K562 (cell line): Measurements from ENCODE around the gene ATP6V1F. TPM values are rescaled to one million over a fixed set of nuclear protein-coding genes. Genes with fewer than 3 reads are reported as not detected.

Experiments
- CBFA2T3 ChIP-seq: fragments of 450-650 bp; IDR thresholded peaks from 2 replicates; pipeline ENCODE4 v1.6.1; 2017
- ESRRA ChIP-seq: fragments of 450-650 bp; IDR thresholded peaks from 2 replicates; pipeline ENCODE4 v1.6.1; 2014; ENCODE audit warnings: low read depth, mild to moderate bottlenecking, moderate library complexity, borderline replicate concordance
- FOXK2 ChIP-seq, 2 experiments: fragments of 450-650 bp; IDR thresholded peaks in 1 of 2; conservative IDR thresholded peaks in 1 of 2; 2 replicates each; pipeline ENCODE4 v1.6.1; 2016; ENCODE audit warnings: low read depth in 2 of 2, mild to moderate bottlenecking in 1 of 2
- JUNB ChIP-seq: fragments of 450-650 bp; formaldehyde crosslinking; conservative IDR thresholded peaks from 2 replicates; pipeline ENCODE4 v1.4.0; 2020; ENCODE audit warnings: mild to moderate bottlenecking
- MEIS2 ChIP-seq: fragments of 450-650 bp; IDR thresholded peaks from 2 replicates; pipeline ENCODE4 v1.6.1; 2014; ENCODE audit warnings: mild to moderate bottlenecking; ENCODE audit not compliant: partially characterized antibody
- MIER1 ChIP-seq: fragments of 450-650 bp; IDR thresholded peaks from 2 replicates; pipeline ENCODE4 v1.6.1; 2016; ENCODE audit warnings: antibody characterized with exemption, mild to moderate bottlenecking, low read depth
- MYC ChIP-seq, 2 experiments: fragments of 250-450 bp in 1 of 2; sonication (Bioruptor Pico) in 1 of 2; IDR thresholded peaks; 2 replicates each; pipeline versions ENCODE4 v1.5.1 to v1.6.1; 2012 to 2021; ENCODE audit warnings: low read depth in 2 of 2, borderline replicate concordance in 1 of 2, improper control_type of control experiment in 1 of 2, low read length in 1 of 2, mild to moderate bottlenecking in 1 of 2, moderate library complexity in 1 of 2
- NFIC ChIP-seq: fragments of 450-650 bp; IDR thresholded peaks from 2 replicates; pipeline ENCODE4 v1.6.1; 2017; ENCODE audit warnings: mild to moderate bottlenecking, inconsistent platforms
- PHF8 ChIP-seq: fragments of 200-600 bp; sonication (generic); IDR thresholded peaks from 2 replicates; pipeline ENCODE4 v1.6.1; 2012; ENCODE audit warnings: mixed run types, mild to moderate bottlenecking, inconsistent platforms, low read length, moderate library complexity, borderline replicate concordance
- POLR2G ChIP-seq: fragments of 200-400 bp; formaldehyde crosslinking; IDR thresholded peaks from 2 replicates; pipeline ENCODE4 v1.6.1; 2017; ENCODE audit warnings: low read depth, mild to moderate bottlenecking, antibody characterized with exemption, low read length, moderate library complexity
- POLR3G ChIP-seq: IDR thresholded peaks from 2 replicates; pipeline ENCODE4 v1.6.1; 2011; ENCODE audit not compliant: insufficient read length, insufficient replicate concordance; ENCODE audit errors: extremely low read depth
- PREB ChIP-seq: sonication (generic); formaldehyde crosslinking; IDR thresholded peaks from 2 replicates; pipeline ENCODE4 v1.8.1; 2023; ENCODE audit warnings: mild to moderate bottlenecking, missing genetic modification reagents
- RBM39 ChIP-seq: fragments of 200-400 bp; formaldehyde crosslinking; optimal IDR thresholded peaks from 2 replicates; pipeline ENCODE3; 2018; ENCODE audit warnings: low read depth, low read length
- SIX5 ChIP-seq, 2 experiments: IDR thresholded peaks; 2 replicates each; pipeline ENCODE4 v1.6.1; 2011; ENCODE audit warnings: low read length in 2 of 2, borderline replicate concordance in 1 of 2, low read depth in 1 of 2, mild to moderate bottlenecking in 1 of 2, moderate library complexity in 1 of 2; ENCODE audit not compliant: insufficient read depth in 1 of 2
- SMARCA4 ChIP-seq: fragments of 450-650 bp; IDR thresholded peaks from 2 replicates; pipeline ENCODE4 v1.6.1; 2016
- TAL1 ChIP-seq: fragments of 450-650 bp; IDR thresholded peaks from 2 replicates; pipeline ENCODE4 v1.6.1; 2016; ENCODE audit warnings: mild to moderate bottlenecking
- TEAD4 ChIP-seq, 2 experiments: sonication (generic) in 1 of 2; formaldehyde crosslinking in 1 of 2; IDR thresholded peaks; 2 replicates each; pipeline versions ENCODE4 v1.6.1 to v1.8.0; 2012 to 2022; ENCODE audit warnings: borderline replicate concordance in 1 of 2, inconsistent platforms in 1 of 2, low read length in 1 of 2, mild to moderate bottlenecking in 1 of 2, missing genetic modification reagents in 1 of 2
- THRB ChIP-seq: fragments of 450-650 bp; formaldehyde crosslinking; conservative IDR thresholded peaks from 2 replicates; pipeline ENCODE4 v1.4.0; 2022; ENCODE audit warnings: mild to moderate bottlenecking, missing genetic modification characterization
- VEZF1 ChIP-seq: fragments of 200-800 bp; sonication (Bioruptor generic); IDR thresholded peaks from 2 replicates; pipeline ENCODE4 v1.6.1; 2017; ENCODE audit warnings: missing genetic modification characterization, missing compliant biosample characterization
- ZKSCAN8 ChIP-seq: fragments of 200-800 bp; sonication (Bioruptor generic); IDR thresholded peaks from 2 replicates; pipeline ENCODE4 v1.6.1; 2016; ENCODE audit warnings: missing genetic modification characterization, missing compliant biosample characterization
- ZNF584 ChIP-seq: fragments of 200-800 bp; sonication (Bioruptor generic); IDR thresholded peaks from 2 replicates; pipeline ENCODE4 v1.6.1; 2016; ENCODE audit warnings: low read depth, mild to moderate bottlenecking, missing genetic modification characterization, missing compliant biosample characterization
- ZNF764 ChIP-seq: fragments of 250-450 bp; sonication (Bioruptor Pico); IDR thresholded peaks from 2 replicates; pipeline ENCODE4 v1.4.0; 2020; ENCODE audit warnings: low read depth, mild to moderate bottlenecking, moderate library complexity
- polyA plus RNA-seq, 8 experiments: library from polyadenylated mRNA; depleted of rRNA in 4 of 8; stranded (reverse) in 5 of 8; unstranded in 3 of 8; fragments of >200 nt; fragmentation: Nextera tagmentation in 2 of 8; fragmentation: Illumina TruSeq in 1 of 8; extraction: Ambion mirVana in 2 of 8; extraction: Trizol in 1 of 8; gene quantifications; 2 replicates each; pipeline versions ENCODE4 v1.2.1 to v1.2.3, GENCODE V29; 2011 to 2014; ENCODE audit warnings: inconsistent platforms in 1 of 8, missing spikeins in 1 of 8
- total RNA-seq, 7 experiments: library from RNA; depleted of rRNA in 6 of 7; stranded (reverse); fragments of >200 nt in 6 of 7; fragmentation: Illumina TruSeq in 2 of 7; extraction: Trizol in 2 of 7; gene quantifications; 2 replicates each; pipeline versions ENCODE4 v1.2.1 to v1.2.3, GENCODE V29; 2011 to 2021; ENCODE audit warnings: low replicate concordance in 1 of 7

The ATP6V1F gene
- total and polyA plus RNA-seq, 9 of the 15 experiments (the other 6 are each of a cell fraction or from before 2014, with no cell fraction given), result 206 to 1,123 (median 542) TPM

- TF ChIP-seq JUNB (CRISPR knock-in tag) (0 out of 2 replicates have a peak, but pooled peaks have one; percentile 11), ESRRA (peak; percentile 15; the same call in 1 of the 2 replicates), TEAD4 (IDR thresholded peaks at IDR 0.05; ENCODE audit: low read length) (peak; percentile 52; the same call in 1 of the 2 replicates), TEAD4 (CRISPR knock-in tag; IDR thresholded peaks at IDR 0.05; ENCODE audit: borderline replicate concordance) (no peak), RBM39 (peak; percentile 23), ZNF764 (CRISPR knock-in tag) (no peak), CBFA2T3 (peak; percentile 78), POLR3G (no peak), MEIS2 (peak; percentile 29), MIER1 (no peak), THRB (CRISPR knock-in tag) (peak; percentile 89; the same call in 1 of the 2 replicates), ZNF584 (CRISPR knock-in tag) (peak; percentile 95; the same call in 1 of the 2 replicates), PHF8 (peak; percentile 34; the same call in 1 of the 2 replicates), PREB (CRISPR knock-in tag) (0 out of 2 replicates have a peak, but pooled peaks have one; percentile 60), VEZF1 (CRISPR knock-in tag) (peak; percentile 49), TAL1 (peak; percentile 83), POLR2G (peak; percentile 92), FOXK2 (conservative IDR thresholded peaks at IDR 0.05 in 1 of 2, IDR thresholded peaks at IDR 0.05 in 1 of 2; ENCODE audit: low read depth in 2 of 2) (0 out of 4 replicates have a peak, but pooled peaks have one; percentile 18 to 20), SMARCA4 (peak; percentile 91), ZKSCAN8 (CRISPR knock-in tag) (no peak), NFIC (peak; percentile 9; the same call in 1 of the 2 replicates), MYC (IDR thresholded peaks at IDR 0.05; ENCODE audit: low read depth, low read length) (peak; percentile 79), MYC (CRISPR knock-in tag; IDR thresholded peaks at IDR 0.05; ENCODE audit: borderline replicate concordance, low read depth) (no peak), SIX5 (IDR thresholded peaks at IDR 0.05; ENCODE audit: borderline replicate concordance in 1 of 2, insufficient read depth in 1 of 2, low read depth in 1 of 2, low read length in 2 of 2) (no peak)
Observed at GRCh38 chr7:128827248-128827958, 35.3 kb upstream of the ATP6V1F start (continued).
